AG04449 (cell line): ENCODE data around the gene SCYL3.

ENCODE experiments used
- CTCF ChIA-PET: fragments of 350-600 bp; formaldehyde crosslinking; extraction: SDS; loops from one replicate; lab custom pipeline; 2021; ENCODE audit warnings: antibody characterized with exemption; lab: Yijun Ruan, JAX
- POLR2A ChIA-PET: fragments of 400-600, 350-600 bp; formaldehyde crosslinking; extraction: SDS; loops from one replicate; lab custom pipeline; 2020; ENCODE audit warnings: antibody characterized with exemption, inconsistent platforms; lab: Yijun Ruan, JAX
- DNase-seq: peaks from one replicate; pipeline ENCODE4 v3.0.0-alpha.2; 2010; ENCODE audit warnings: low read depth, low spot score
- H3K4me3 ChIP-seq: 2 replicates; pipeline ENCODE4 v1.5.1; 2011; ENCODE audit warnings: low read depth, mild to moderate bottlenecking, control low read depth, low read length
- CTCF ChIP-seq: IDR thresholded peaks from one replicate; pipeline ENCODE4 v1.5.1; 2011; ENCODE audit warnings: mild to moderate bottlenecking, moderate library complexity, low read length, control low read depth, inconsistent platforms; ENCODE audit not compliant: insufficient read depth; ENCODE audit errors: missing control alignments

The SCYL3 gene

GRCh38 chr1:169838942-169839341 lies 54.8 kb downstream of the SCYL3 start:
- DNase-seq = no peak
- no peak overlapping the region for H3K4me3 ChIP-seq
- ChIA-PET POLR2A (no interaction called here), CTCF (interaction anchor here (1.1 to 1.2 kb wide), 2 partner anchors 9 to 29 kb away, joined by 3 to 4 read pairs; no protein-coding TSS in a partner anchor)
- TF ChIP-seq CTCF = no peak

- no peak for DNase-seq
- H3K4me3 ChIP-seq = no peak overlapping the region
- TF ChIP-seq CTCF = no peak
- CTCF ChIA-PET = interaction anchor here (0.7 to 1.3 kb wide), 3 partner anchors 14 to 1476 kb away, joined by 3 to 4 read pairs (median 4); no protein-coding TSS in a partner anchor
- POLR2A ChIA-PET = no interaction called here
These were observed 57.5 kb downstream of the SCYL3 start for GRCh38 chr1:169836198-169836597.

GRCh38 chr1:169835647-169836046 lies 58.0 kb downstream of the SCYL3 start:
- no peak for TF ChIP-seq CTCF
- ChIA-PET CTCF (interaction anchor here (1.1 to 1.3 kb wide), 2 partner anchors 15 to 26 kb away, joined by 4 read pairs; no protein-coding TSS in a partner anchor), POLR2A (no interaction called here)
- H3K4me3 ChIP-seq = no peak overlapping the region
- DNase-seq = no peak

GRCh38 chr1:169834869-169835268 lies 58.8 kb downstream of the SCYL3 start:
- H3K4me3 ChIP-seq = no peak overlapping the region
- TF ChIP-seq CTCF = no peak
- no peak for DNase-seq
- ChIA-PET POLR2A (no interaction called here), CTCF (no interaction called here)

GRCh38 chr1:169833179-169833901 lies 60.4 kb downstream of the SCYL3 start:
- no peak for TF ChIP-seq CTCF
- no peak overlapping the region for H3K4me3 ChIP-seq
- ChIA-PET CTCF (interaction anchor here (2.2 kb wide), 1 partner anchor 24 kb away, joined by 6 read pairs; no protein-coding TSS in a partner anchor), POLR2A (no interaction called here)
- no peak for DNase-seq

- no peak for TF ChIP-seq CTCF
- CTCF ChIA-PET = no interaction called here
- POLR2A ChIA-PET = no interaction called here
- DNase-seq = no peak
- no peak overlapping the region for H3K4me3 ChIP-seq
These were observed 64.0 kb downstream of the SCYL3 start for GRCh38 chr1:169829671-169830070.
